ENCODE results near the gene C1orf74.
"Not testable (repeated sequence)": the region's sequence is repeated elsewhere in the genome, so short reads cannot be mapped to it uniquely, and the experiment has no call there.

The C1orf74 gene

GRCh38 chr1:209800984-209801834 lies 16.9 kb upstream of the C1orf74 start:
- H3K4me1 ChIP-seq (ENCODE audit: insufficient read depth, low read length) = no peaks in the 10 kb centered on the region
- H3K36me3 ChIP-seq (ENCODE audit: insufficient read depth, low read length) = no peaks in the 10 kb centered on the region
- no peak overlapping the region for H3K4me3 ChIP-seq (ENCODE audit: low read length)
- H2AFZ ChIP-seq (ENCODE audit: low read depth, low read length) = no peak overlapping the region
- H3K9me3 ChIP-seq (ENCODE audit: low read length) = no peaks in the 10 kb centered on the region
- peaks cover 57% of the 10 kb centered on the region for H3K27me3 ChIP-seq (ENCODE audit: insufficient read depth, low read length)

DNA sequence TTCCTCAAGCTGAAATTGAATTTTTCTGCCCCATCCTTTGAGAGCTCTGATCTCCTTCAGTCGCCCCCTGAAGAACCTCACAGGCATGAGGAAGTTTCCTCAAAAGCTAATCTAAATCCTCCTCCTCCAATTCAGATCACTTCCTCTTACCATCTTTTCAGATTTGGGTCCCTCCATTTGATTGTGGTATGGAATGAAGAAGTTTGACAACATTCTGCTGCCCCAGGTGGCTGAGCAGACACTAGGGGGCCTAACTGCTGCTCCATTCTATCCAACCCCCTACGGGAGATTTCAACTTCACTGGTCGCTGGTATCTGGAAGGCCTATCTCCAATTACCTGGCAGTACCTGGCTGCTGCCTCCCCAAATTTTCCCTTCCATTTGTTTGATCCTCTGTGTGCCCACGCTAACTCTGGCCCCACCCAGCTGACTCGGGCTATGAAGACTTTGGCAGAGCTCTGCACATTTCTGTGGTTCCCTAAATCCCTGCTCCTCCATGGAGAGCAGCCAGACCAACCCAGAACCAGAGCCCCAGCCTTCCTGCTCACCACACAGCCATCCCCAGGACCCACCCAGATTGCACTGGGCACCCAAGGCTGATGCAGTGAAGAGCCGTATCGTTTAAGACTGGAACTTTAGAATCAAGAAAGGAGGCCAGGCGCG lies 13.8 kb upstream of the C1orf74 start:
- Histone ChIP-seq H3K36me3 (ENCODE audit: insufficient read depth, low read length) (no peaks in the 10 kb centered on the region), H2AFZ (ENCODE audit: low read depth, low read length) (no peak overlapping the region), H3K4me3 (ENCODE audit: low read length) (no peak overlapping the region), H3K9me3 (ENCODE audit: low read length) (no peaks in the 10 kb centered on the region), H3K27me3 (ENCODE audit: insufficient read depth, low read length) (peaks cover 35% of the 10 kb centered on the region), H3K4me1 (ENCODE audit: insufficient read depth, low read length) (no peaks in the 10 kb centered on the region)

GRCh38 chr1:209793711-209794110 lies 9.4 kb upstream of the C1orf74 start:
- not testable (repeated sequence) for H3K9me3 ChIP-seq (ENCODE audit: low read length); H3K4me1 ChIP-seq (ENCODE audit: insufficient read depth, low read length); H2AFZ ChIP-seq (ENCODE audit: low read depth, low read length); H3K36me3 ChIP-seq (ENCODE audit: insufficient read depth, low read length); H3K4me3 ChIP-seq (ENCODE audit: low read length)
- H3K27me3 ChIP-seq (ENCODE audit: insufficient read depth, low read length) = peaks cover 47% of the 10 kb centered on the region

- Histone ChIP-seq H2AFZ (ENCODE audit: low read depth, low read length) (no peak overlapping the region), H3K36me3 (ENCODE audit: insufficient read depth, low read length) (no peaks in the 10 kb centered on the region), H3K9me3 (ENCODE audit: low read length) (no peaks in the 10 kb centered on the region), H3K4me3 (ENCODE audit: low read length) (no peak overlapping the region), H3K4me1 (ENCODE audit: insufficient read depth, low read length) (no peaks in the 10 kb centered on the region), H3K27me3 (ENCODE audit: insufficient read depth, low read length) (peaks cover 50% of the 10 kb centered on the region)
These were observed 7.6 kb upstream of the C1orf74 start for GRCh38 chr1:209791920-209792319.

DNA sequence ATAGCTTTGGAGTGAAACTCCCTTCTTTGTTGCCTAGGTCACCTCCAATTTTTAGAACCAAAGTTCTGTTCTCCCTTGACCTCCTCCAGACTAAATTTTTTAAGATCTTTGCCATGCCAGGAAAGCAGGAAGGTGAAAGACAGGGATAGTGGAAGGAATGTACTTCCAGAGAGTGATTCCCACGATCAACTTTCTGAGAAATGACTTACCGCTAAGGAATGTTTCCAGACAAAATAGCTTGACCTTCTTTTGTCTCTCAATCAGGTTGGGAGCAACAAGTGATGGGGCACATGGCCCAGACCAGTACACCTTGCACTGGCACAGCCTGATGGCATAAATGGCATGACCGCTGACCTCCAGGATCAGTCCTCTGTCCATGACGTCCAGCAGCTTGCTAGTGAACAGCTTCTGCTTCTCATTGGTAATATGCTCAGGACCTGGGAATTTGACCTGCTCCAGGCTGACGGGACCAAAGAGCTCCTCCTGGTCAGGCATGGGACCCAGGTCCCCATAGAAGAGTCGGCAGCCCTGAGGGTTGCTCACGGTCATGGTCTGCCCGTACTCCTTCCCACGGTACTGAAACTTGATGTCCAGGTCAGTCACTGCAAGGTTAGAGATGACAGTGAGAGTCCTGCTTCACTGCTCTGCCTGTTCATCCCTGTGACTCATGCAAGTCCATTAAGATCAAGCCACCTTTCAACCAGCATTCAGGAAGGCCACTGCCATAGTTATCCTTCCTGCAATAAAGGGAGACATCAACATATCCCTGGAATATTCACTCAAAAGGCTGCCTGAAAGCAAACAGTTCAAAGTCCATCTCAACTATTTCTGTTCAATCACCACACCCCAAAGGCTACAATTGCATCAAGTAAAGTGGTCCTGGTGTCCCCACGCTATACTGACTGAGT lies 6.2 kb upstream of the C1orf74 start:
- Histone ChIP-seq H3K27me3 (ENCODE audit: insufficient read depth, low read length) (peaks cover 44% of the 10 kb centered on the region), H2AFZ (ENCODE audit: low read depth, low read length) (no peak overlapping the region), H3K4me3 (ENCODE audit: low read length) (no peak overlapping the region), H3K4me1 (ENCODE audit: insufficient read depth, low read length) (no peaks in the 10 kb centered on the region), H3K36me3 (ENCODE audit: insufficient read depth, low read length) (no peaks in the 10 kb centered on the region), H3K9me3 (ENCODE audit: low read length) (no peaks in the 10 kb centered on the region)

DNA sequence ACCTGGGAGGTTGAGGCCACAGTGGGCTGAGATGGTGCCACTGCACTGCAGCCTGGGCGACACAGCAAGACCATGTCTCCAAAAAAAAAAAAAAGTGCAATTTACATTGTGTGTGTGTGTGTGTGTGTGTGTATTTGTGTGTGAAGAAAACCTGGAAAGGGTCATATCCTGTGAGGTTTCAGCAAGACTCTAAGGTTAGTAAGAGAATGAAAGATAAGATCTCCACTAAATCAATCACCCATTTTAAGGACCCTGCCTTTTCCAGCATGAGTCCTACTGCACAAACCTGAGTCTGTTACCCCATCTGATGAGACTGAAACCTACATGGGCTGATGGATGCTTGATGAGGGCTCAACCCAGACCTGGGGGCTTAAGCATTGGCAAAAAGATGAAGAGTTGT lies 4.9 kb upstream of the C1orf74 start:
- Histone ChIP-seq H3K27me3 (ENCODE audit: insufficient read depth, low read length) (peaks cover 39% of the 10 kb centered on the region), H3K9me3 (ENCODE audit: low read length) (no peaks in the 10 kb centered on the region), H3K4me3 (ENCODE audit: low read length) (no peak overlapping the region), H3K36me3 (ENCODE audit: insufficient read depth, low read length) (no peaks in the 10 kb centered on the region), H3K4me1 (ENCODE audit: insufficient read depth, low read length) (peaks cover 5% of the 10 kb centered on the region), H2AFZ (ENCODE audit: low read depth, low read length) (no peak overlapping the region)

- Histone ChIP-seq H3K36me3 (ENCODE audit: insufficient read depth, low read length) (no peaks in the 10 kb centered on the region), H2AFZ (ENCODE audit: low read depth, low read length) (no peak overlapping the region), H3K9me3 (ENCODE audit: low read length) (no peaks in the 10 kb centered on the region), H3K27me3 (ENCODE audit: insufficient read depth, low read length) (peaks cover 37% of the 10 kb centered on the region), H3K4me3 (ENCODE audit: low read length) (no peak overlapping the region), H3K4me1 (ENCODE audit: insufficient read depth, low read length) (peaks cover 11% of the 10 kb centered on the region)
These were observed 3.2 kb upstream of the C1orf74 start for GRCh38 chr1:209787551-209787950.

GRCh38 chr1:209786146-209786545 lies 1.8 kb upstream of the C1orf74 start:
- no peak overlapping the region for H2AFZ ChIP-seq (ENCODE audit: low read depth, low read length)
- H3K4me3 ChIP-seq (ENCODE audit: low read length) = no peak overlapping the region
- H3K9me3 ChIP-seq (ENCODE audit: low read length) = no peaks in the 10 kb centered on the region
- peaks cover 23% of the 10 kb centered on the region for H3K27me3 ChIP-seq (ENCODE audit: insufficient read depth, low read length)
- H3K4me1 ChIP-seq (ENCODE audit: insufficient read depth, low read length) = peaks cover 11% of the 10 kb centered on the region
- no peaks in the 10 kb centered on the region for H3K36me3 ChIP-seq (ENCODE audit: insufficient read depth, low read length)

- Histone ChIP-seq H2AFZ (ENCODE audit: low read depth, low read length) (no peak overlapping the region), H3K4me1 (ENCODE audit: insufficient read depth, low read length) (peaks cover 11% of the 10 kb centered on the region), H3K27me3 (ENCODE audit: insufficient read depth, low read length) (peaks cover 18% of the 10 kb centered on the region), H3K4me3 (ENCODE audit: low read length) (no peak overlapping the region), H3K9me3 (ENCODE audit: low read length) (no peaks in the 10 kb centered on the region), H3K36me3 (ENCODE audit: insufficient read depth, low read length) (no peaks in the 10 kb centered on the region)
These were observed 1.2 kb upstream of the C1orf74 start for GRCh38 chr1:209785592-209785991.

GRCh38 chr1:209783386-209783785 lies 973 bp downstream of the C1orf74 start:
- no peaks in the 10 kb centered on the region for H3K9me3 ChIP-seq (ENCODE audit: low read length)
- no peak overlapping the region for H2AFZ ChIP-seq (ENCODE audit: low read depth, low read length)
- peak overlapping the region; percentile 80 for H3K4me3 ChIP-seq (ENCODE audit: low read length)
- H3K4me1 ChIP-seq (ENCODE audit: insufficient read depth, low read length) = peaks cover 11% of the 10 kb centered on the region
- H3K27me3 ChIP-seq (ENCODE audit: insufficient read depth, low read length) = peaks cover 6% of the 10 kb centered on the region
- H3K36me3 ChIP-seq (ENCODE audit: insufficient read depth, low read length) = no peaks in the 10 kb centered on the region

GRCh38 chr1:209780268-209780667 lies 4.1 kb downstream of the C1orf74 start:
- Histone ChIP-seq H2AFZ (ENCODE audit: low read depth, low read length) (no peak overlapping the region), H3K4me3 (ENCODE audit: low read length) (no peak overlapping the region), H3K9me3 (ENCODE audit: low read length) (no peaks in the 10 kb centered on the region), H3K36me3 (ENCODE audit: insufficient read depth, low read length) (no peaks in the 10 kb centered on the region), H3K4me1 (ENCODE audit: insufficient read depth, low read length) (peaks cover 11% of the 10 kb centered on the region), H3K27me3 (ENCODE audit: insufficient read depth, low read length) (no peaks in the 10 kb centered on the region)

- H3K4me3 ChIP-seq (ENCODE audit: low read length) = no peak overlapping the region
- peaks cover under 1% of the 10 kb centered on the region for H3K4me1 ChIP-seq (ENCODE audit: insufficient read depth, low read length)
- H2AFZ ChIP-seq (ENCODE audit: low read depth, low read length) = no peak overlapping the region
- no peaks in the 10 kb centered on the region for H3K36me3 ChIP-seq (ENCODE audit: insufficient read depth, low read length)
- no peaks in the 10 kb centered on the region for H3K27me3 ChIP-seq (ENCODE audit: insufficient read depth, low read length)
- no peaks in the 10 kb centered on the region for H3K9me3 ChIP-seq (ENCODE audit: low read length)
These were observed 6.3 kb downstream of the C1orf74 start for GRCh38 chr1:209778102-209778501.

GRCh38 chr1:209777587-209777986 lies 6.8 kb downstream of the C1orf74 start:
- Histone ChIP-seq H3K4me3 (ENCODE audit: low read length) (no peak overlapping the region), H2AFZ (ENCODE audit: low read depth, low read length) (no peak overlapping the region), H3K27me3 (ENCODE audit: insufficient read depth, low read length) (no peaks in the 10 kb centered on the region), H3K36me3 (ENCODE audit: insufficient read depth, low read length) (no peaks in the 10 kb centered on the region), H3K4me1 (ENCODE audit: insufficient read depth, low read length) (no peaks in the 10 kb centered on the region), H3K9me3 (ENCODE audit: low read length) (no peaks in the 10 kb centered on the region)
